Esophagus squamous epithelium (tissue), 4 donors: Measurements from ENCODE around the gene C1GALT1.

Experiments
- POLR2A ChIP-seq, 4 donors: fragments of 450-650 bp; IDR thresholded peaks; one replicate each; pipeline ENCODE4 v1.6.1; 2017; ENCODE audit warnings: antibody characterized with exemption in 4 of 4, mild to moderate bottlenecking in 4 of 4, moderate library complexity in 3 of 4
- TF ChIP-seq, protein P1 (sequence below), 6 experiments: fragments of 450-650 bp in 4 of 6; fragments of 200-600 bp in 2 of 6; sonication (generic) in 2 of 6; IDR thresholded peaks; one replicate each; pipeline ENCODE4 v1.5.1; 2016 to 2019; ENCODE audit warnings: antibody characterized with exemption in 6 of 6, mild to moderate bottlenecking in 4 of 6, moderate library complexity in 4 of 6

DNA sequence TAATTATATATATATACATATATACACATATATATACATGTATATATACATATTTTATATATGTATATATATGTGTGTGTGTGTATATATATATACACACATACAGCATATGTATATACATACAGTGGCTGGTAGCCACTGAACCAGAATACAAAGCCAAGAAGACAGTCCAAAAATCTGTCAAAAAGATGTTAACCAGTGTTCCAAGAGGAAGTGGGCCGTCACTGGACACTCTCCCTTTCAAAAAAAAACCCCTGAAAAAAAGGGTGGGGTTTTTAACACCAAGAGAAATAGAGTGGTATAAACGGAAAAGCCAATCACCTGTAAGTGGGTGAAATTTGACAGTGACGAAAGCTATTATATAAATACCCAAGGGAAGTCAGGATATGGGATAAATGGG, 31.1 kb upstream of the C1GALT1 start:
- TF ChIP-seq, protein P1, sequence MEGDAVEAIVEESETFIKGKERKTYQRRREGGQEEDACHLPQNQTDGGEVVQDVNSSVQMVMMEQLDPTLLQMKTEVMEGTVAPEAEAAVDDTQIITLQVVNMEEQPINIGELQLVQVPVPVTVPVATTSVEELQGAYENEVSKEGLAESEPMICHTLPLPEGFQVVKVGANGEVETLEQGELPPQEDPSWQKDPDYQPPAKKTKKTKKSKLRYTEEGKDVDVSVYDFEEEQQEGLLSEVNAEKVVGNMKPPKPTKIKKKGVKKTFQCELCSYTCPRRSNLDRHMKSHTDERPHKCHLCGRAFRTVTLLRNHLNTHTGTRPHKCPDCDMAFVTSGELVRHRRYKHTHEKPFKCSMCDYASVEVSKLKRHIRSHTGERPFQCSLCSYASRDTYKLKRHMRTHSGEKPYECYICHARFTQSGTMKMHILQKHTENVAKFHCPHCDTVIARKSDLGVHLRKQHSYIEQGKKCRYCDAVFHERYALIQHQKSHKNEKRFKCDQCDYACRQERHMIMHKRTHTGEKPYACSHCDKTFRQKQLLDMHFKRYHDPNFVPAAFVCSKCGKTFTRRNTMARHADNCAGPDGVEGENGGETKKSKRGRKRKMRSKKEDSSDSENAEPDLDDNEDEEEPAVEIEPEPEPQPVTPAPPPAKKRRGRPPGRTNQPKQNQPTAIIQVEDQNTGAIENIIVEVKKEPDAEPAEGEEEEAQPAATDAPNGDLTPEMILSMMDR (IDR thresholded peaks at IDR 0.05), result no peak
- no peak for TF ChIP-seq POLR2A (IDR thresholded peaks at IDR 0.05)
